OCI-LY1 (cell line): ENCODE data around the gene NEK1.

Experiments used
- H2AFZ ChIP-seq: fragments of 200-600 bp; sonication (generic), shearing (Covaris generic); 2 replicates; pipeline ENCODE4 v1.6.0; 2014; ENCODE audit warnings: antibody characterized with exemption, mild to moderate bottlenecking, low read length
- H3F3A ChIP-seq: fragments of 200-600 bp; sonication (generic), shearing (Covaris generic); 2 replicates; pipeline ENCODE4 v1.6.0; 2014; ENCODE audit warnings: mild to moderate bottlenecking, antibody characterized with exemption, low read length, moderate library complexity; ENCODE audit not compliant: insufficient read depth
- H3K27ac ChIP-seq: fragments of 200-600 bp; sonication (generic); 2 replicates; pipeline ENCODE4 v1.5.1; 2014; ENCODE audit warnings: low read length, mixed run types, mild to moderate bottlenecking, low read depth; ENCODE audit not compliant: poor library complexity, severe bottlenecking
- H3K27me3 ChIP-seq: fragments of 200-600 bp; sonication (generic); 2 replicates; pipeline ENCODE4 v1.6.0; 2014; ENCODE audit warnings: antibody characterized with exemption, mild to moderate bottlenecking, low read length, moderate library complexity; ENCODE audit not compliant: insufficient read depth
- H3K36me3 ChIP-seq: fragments of 200-600 bp; sonication (generic); 2 replicates; pipeline ENCODE4 v1.6.1; 2014; ENCODE audit warnings: mild to moderate bottlenecking, antibody characterized with exemption, low read length, moderate library complexity, mixed read lengths; ENCODE audit not compliant: insufficient read depth
- H3K4me1 ChIP-seq: fragments of 200-600 bp; sonication (generic); 2 replicates; pipeline ENCODE4 v1.5.1; 2014; ENCODE audit warnings: mild to moderate bottlenecking, low read length, moderate library complexity; ENCODE audit not compliant: insufficient read depth, severe bottlenecking
- H3K4me2 ChIP-seq: fragments of 200-600 bp; sonication (generic), shearing (Covaris generic); 2 replicates; pipeline ENCODE4 v1.6.1; 2014; ENCODE audit warnings: low read length
- H3K4me3 ChIP-seq: fragments of 200-600 bp; sonication (generic); 2 replicates; pipeline ENCODE4 v1.5.1; 2014; ENCODE audit warnings: low read length, low read depth, mild to moderate bottlenecking, mixed read lengths; ENCODE audit not compliant: poor library complexity, severe bottlenecking
- H3K79me2 ChIP-seq: fragments of 200-600 bp; shearing (Covaris generic); 2 replicates; pipeline ENCODE4 v1.6.1; 2016; ENCODE audit warnings: mixed run types, low read length, mixed read lengths; ENCODE audit not compliant: insufficient read depth
- H3K9ac ChIP-seq: fragments of 200-600 bp; sonication (generic), shearing (Covaris generic); 2 replicates; pipeline ENCODE4 v1.6.1; 2014; ENCODE audit warnings: mild to moderate bottlenecking, low read length, mixed read lengths
- H3K9me2 ChIP-seq: fragments of 200-600 bp; sonication (generic), shearing (Covaris generic); 2 replicates; pipeline ENCODE4 v1.6.1; 2014; ENCODE audit warnings: low read depth, mild to moderate bottlenecking, low read length, mixed read lengths
- H3K9me3 ChIP-seq: fragments of 200-600 bp; shearing (Covaris generic); 2 replicates; pipeline ENCODE4 v1.6.1; 2014; ENCODE audit warnings: low read length, mixed read lengths
- H4K20me1 ChIP-seq: fragments of 200-600 bp; sonication (generic), shearing (Covaris generic); 2 replicates; pipeline ENCODE4 v1.6.0; 2016; ENCODE audit warnings: mild to moderate bottlenecking, low read length; ENCODE audit not compliant: insufficient read depth
- CTCF ChIP-seq: fragments of 200-600 bp; sonication (generic), shearing (Covaris generic); IDR thresholded peaks from 2 replicates; pipeline ENCODE4 v1.5.1; 2017; ENCODE audit warnings: mild to moderate bottlenecking, antibody characterized with exemption, low read length, moderate library complexity, mixed read lengths
- EZH2 ChIP-seq: fragments of 200-600 bp; sonication (generic), shearing (Covaris generic); IDR thresholded peaks from 2 replicates; pipeline ENCODE4 v1.8.0; 2017; ENCODE audit warnings: borderline replicate concordance, mixed run types, mild to moderate bottlenecking, antibody characterized with exemption, low read length, moderate library complexity, mixed read lengths

Gene NEK1

GRCh38 chr4:169417629-169418282 is 194.6 kb downstream of the NEK1 start:
- Histone ChIP-seq H3K79me2 (no peaks in the 10 kb centered on the region), H3K27me3 (no peaks in the 10 kb centered on the region), H3K9me2 (no peaks in the 10 kb centered on the region), H3K27ac (no peak overlapping the region), H3K4me2 (no peak overlapping the region), H4K20me1 (no peaks in the 10 kb centered on the region), H3F3A (no peaks in the 10 kb centered on the region), H3K36me3 (no peaks in the 10 kb centered on the region), H2AFZ (no peak overlapping the region), H3K4me1 (no peaks in the 10 kb centered on the region), H3K4me3 (no peak overlapping the region), H3K9ac (no peak overlapping the region), H3K9me3 (no peaks in the 10 kb centered on the region)
- TF ChIP-seq CTCF = no peak
- TF ChIP-seq EZH2 = no peak

- Histone ChIP-seq H3K4me3 (no peak overlapping the region), H3F3A (no peaks in the 10 kb centered on the region), H3K9me3 (no peaks in the 10 kb centered on the region), H3K79me2 (no peaks in the 10 kb centered on the region), H3K9ac (no peak overlapping the region), H3K4me1 (no peaks in the 10 kb centered on the region), H3K4me2 (no peak overlapping the region), H2AFZ (no peak overlapping the region), H3K27me3 (no peaks in the 10 kb centered on the region), H3K36me3 (no peaks in the 10 kb centered on the region), H3K9me2 (no peaks in the 10 kb centered on the region), H4K20me1 (no peaks in the 10 kb centered on the region), H3K27ac (no peak overlapping the region)
- no peak for TF ChIP-seq CTCF
- TF ChIP-seq EZH2 = no peak
These were observed 195.4 kb downstream of the NEK1 start for GRCh38 chr4:169416997-169417396.

- H2AFZ ChIP-seq = no peak overlapping the region
- no peak overlapping the region for H3K9ac ChIP-seq
- no peaks in the 10 kb centered on the region for H3K4me1 ChIP-seq
- H4K20me1 ChIP-seq = no peaks in the 10 kb centered on the region
- H3K27me3 ChIP-seq = no peaks in the 10 kb centered on the region
- no peaks in the 10 kb centered on the region for H3K9me3 ChIP-seq
- no peak overlapping the region for H3K27ac ChIP-seq
- H3K9me2 ChIP-seq = no peaks in the 10 kb centered on the region
- no peak overlapping the region for H3K4me2 ChIP-seq
- TF ChIP-seq CTCF (no peak), EZH2 (no peak)
- no peaks in the 10 kb centered on the region for H3F3A ChIP-seq
- no peak overlapping the region for H3K4me3 ChIP-seq
- H3K36me3 ChIP-seq = no peaks in the 10 kb centered on the region
- no peaks in the 10 kb centered on the region for H3K79me2 ChIP-seq
These were observed 195.9 kb downstream of the NEK1 start for GRCh38 chr4:169416461-169416860.
